ENCODE results near the gene RAVER1.

DNA sequence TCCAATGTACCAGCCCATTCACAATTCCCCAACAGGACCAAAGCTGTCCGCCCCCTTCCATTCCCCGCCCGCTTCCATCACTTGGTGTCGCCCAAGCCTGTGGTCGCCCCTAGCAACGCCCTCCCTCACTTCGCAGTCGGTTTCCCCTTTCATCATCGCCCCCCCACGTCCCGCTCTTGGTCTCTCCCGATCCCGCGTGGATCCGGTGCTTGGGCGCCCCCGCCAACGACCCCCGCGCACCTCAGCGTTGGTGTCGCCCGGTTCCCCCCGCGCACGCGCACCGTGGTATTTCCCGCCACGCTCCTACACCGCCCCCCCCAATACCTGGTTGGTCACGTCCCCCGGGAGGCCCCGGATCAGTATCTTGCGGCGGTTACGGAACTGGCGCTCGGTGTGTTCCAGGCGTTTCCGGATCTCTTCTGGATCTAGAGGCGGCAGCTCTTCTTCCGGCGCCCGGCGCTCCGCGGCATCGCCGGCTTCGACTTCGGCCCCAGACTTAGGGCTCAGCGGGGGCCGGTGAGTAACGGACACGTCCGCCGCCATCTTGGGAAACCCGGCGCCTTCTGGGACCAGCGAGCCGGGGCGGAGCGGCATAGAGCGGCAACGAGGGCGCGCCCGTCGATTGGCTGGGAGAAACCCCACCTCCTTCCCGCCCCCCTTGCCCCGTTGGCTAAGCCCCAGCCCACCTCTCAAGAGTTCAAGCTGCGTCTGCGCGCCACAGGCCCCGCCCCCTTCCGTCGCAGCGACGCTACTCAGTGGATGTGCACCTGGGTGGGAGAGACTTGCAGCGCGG lies at the start of gene RAVER1:
- TF ChIP-seq, protein P1, sequence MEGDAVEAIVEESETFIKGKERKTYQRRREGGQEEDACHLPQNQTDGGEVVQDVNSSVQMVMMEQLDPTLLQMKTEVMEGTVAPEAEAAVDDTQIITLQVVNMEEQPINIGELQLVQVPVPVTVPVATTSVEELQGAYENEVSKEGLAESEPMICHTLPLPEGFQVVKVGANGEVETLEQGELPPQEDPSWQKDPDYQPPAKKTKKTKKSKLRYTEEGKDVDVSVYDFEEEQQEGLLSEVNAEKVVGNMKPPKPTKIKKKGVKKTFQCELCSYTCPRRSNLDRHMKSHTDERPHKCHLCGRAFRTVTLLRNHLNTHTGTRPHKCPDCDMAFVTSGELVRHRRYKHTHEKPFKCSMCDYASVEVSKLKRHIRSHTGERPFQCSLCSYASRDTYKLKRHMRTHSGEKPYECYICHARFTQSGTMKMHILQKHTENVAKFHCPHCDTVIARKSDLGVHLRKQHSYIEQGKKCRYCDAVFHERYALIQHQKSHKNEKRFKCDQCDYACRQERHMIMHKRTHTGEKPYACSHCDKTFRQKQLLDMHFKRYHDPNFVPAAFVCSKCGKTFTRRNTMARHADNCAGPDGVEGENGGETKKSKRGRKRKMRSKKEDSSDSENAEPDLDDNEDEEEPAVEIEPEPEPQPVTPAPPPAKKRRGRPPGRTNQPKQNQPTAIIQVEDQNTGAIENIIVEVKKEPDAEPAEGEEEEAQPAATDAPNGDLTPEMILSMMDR (IDR thresholded peaks at IDR 0.05), result no peak
- TF ChIP-seq POLR2AphosphoS5 (IDR thresholded peaks at IDR 0.05) (peak; percentile 81 to 94), EP300 (IDR thresholded peaks at IDR 0.05) (no peak), POLR2A (IDR thresholded peaks at IDR 0.05; ENCODE audit: low read depth) (peak; percentile 14)
